HFF-Myc (cell line): ENCODE results near the gene B4GALT1.
"Not testable (repeated sequence)": the region's sequence is repeated elsewhere in the genome, so short reads cannot be mapped to it uniquely, and the experiment has no call there.

Experiments used
- DNase-seq: peaks from one replicate; pipeline ENCODE4 v3.0.0-alpha.2; 2011; ENCODE audit warnings: low read depth; ENCODE audit errors: extremely low read depth
- H3K4me3 ChIP-seq: replicated peaks from 2 replicates; pipeline ENCODE4 v1.5.1; 2011; ENCODE audit warnings: low read depth, mild to moderate bottlenecking, control low read depth, low read length
- CTCF ChIP-seq: IDR thresholded peaks from 2 replicates; pipeline ENCODE4 v1.5.1; 2012; ENCODE audit warnings: mild to moderate bottlenecking, low read depth, low read length, control low read depth; ENCODE audit errors: missing control alignments

The B4GALT1 gene

GRCh38 chr9:33161589-33162132 is 5.5 kb downstream of the B4GALT1 start:
- TF ChIP-seq CTCF, result no peak
- DNase-seq, result no peak
- H3K4me3 ChIP-seq, result peak overlapping the region; percentile 15; the same call in 1 of the 2 replicates

- peak overlapping the region; percentile 15; the same call in 1 of the 2 replicates for H3K4me3 ChIP-seq
- peak; percentile 90 for DNase-seq
- TF ChIP-seq CTCF, result no peak
Measured at GRCh38 chr9:33161011-33161588, 6.0 kb downstream of the B4GALT1 start.

GRCh38 chr9:33160446-33160845 is 6.7 kb downstream of the B4GALT1 start:
- H3K4me3 ChIP-seq, DNase-seq: not testable (repeated sequence)

GRCh38 chr9:33159777-33160127 is 7.4 kb downstream of the B4GALT1 start:
- no peak for DNase-seq
- no peak for TF ChIP-seq CTCF
- 0 out of 2 replicates have a peak overlapping the region, but pooled peaks have one; percentile 7 for H3K4me3 ChIP-seq

- TF ChIP-seq CTCF, result no peak
- 0 out of 2 replicates have a peak overlapping the region, but pooled peaks have one; percentile 7 for H3K4me3 ChIP-seq
- no peak for DNase-seq
Measured at GRCh38 chr9:33158843-33159776, 8.0 kb downstream of the B4GALT1 start.

GRCh38 chr9:33157960-33158842 is 8.9 kb downstream of the B4GALT1 start:
- TF ChIP-seq CTCF, result no peak
- H3K4me3 ChIP-seq, result no peak overlapping the region

More at GRCh38 chr9:33157960-33158842, 8.9 kb downstream of the B4GALT1 start:
- DNase-seq, result no peak
